H9 (cell line): ENCODE data around the gene PDE4DIP. TPM values are rescaled to one million over a fixed set of nuclear protein-coding genes. Genes with fewer than 3 reads are reported as not detected.
"Not testable (repeated sequence)": the region's sequence is repeated elsewhere in the genome, so short reads cannot be mapped to it uniquely, and the experiment has no call there.

Source experiments
- DNase-seq: peaks from one replicate; pipeline ENCODE4 v3.0.0-alpha.2; 2017
- H2AFZ ChIP-seq: one replicate; pipeline ENCODE4 v1.6.1; 2013; ENCODE audit warnings: mild to moderate bottlenecking, low read length, control low read depth, moderate library complexity
- H2AK5ac ChIP-seq: 2 replicates; pipeline ENCODE4 v1.6.1; 2013; ENCODE audit warnings: low read length, control low read depth, mixed read lengths; ENCODE audit not compliant: insufficient read length
- H2BK120ac ChIP-seq: one replicate; pipeline ENCODE4 v1.6.1; 2013; ENCODE audit warnings: low read depth, mild to moderate bottlenecking, low read length, control low read depth, inconsistent platforms; ENCODE audit not compliant: poor library complexity, severe bottlenecking
- H2BK12ac ChIP-seq: 2 replicates; pipeline ENCODE4 v1.6.1; 2013; ENCODE audit warnings: low read length, control low read depth, mixed read lengths, low read depth; ENCODE audit not compliant: insufficient read length
- H2BK15ac ChIP-seq: 2 replicates; pipeline ENCODE4 v1.6.1; 2013; ENCODE audit warnings: low read depth, low read length, control low read depth
- H2BK20ac ChIP-seq: one replicate; pipeline ENCODE4 v1.6.1; 2013; ENCODE audit warnings: low read depth, mild to moderate bottlenecking, low read length, control low read depth, inconsistent platforms; ENCODE audit not compliant: poor library complexity, severe bottlenecking
- H2BK5ac ChIP-seq: 2 replicates; pipeline ENCODE4 v1.6.1; 2013; ENCODE audit warnings: low read length, control low read depth, mixed read lengths; ENCODE audit not compliant: insufficient read length
- H3K14ac ChIP-seq: 2 replicates; pipeline ENCODE4 v1.6.1; 2013; ENCODE audit warnings: low read length, control low read depth; ENCODE audit not compliant: insufficient read depth
- H3K18ac ChIP-seq: 2 replicates; pipeline ENCODE4 v1.6.1; 2013; ENCODE audit warnings: low read depth, mild to moderate bottlenecking, mixed read lengths, low read length, control low read depth; ENCODE audit not compliant: insufficient read length
- H3K23ac ChIP-seq: 2 replicates; pipeline ENCODE4 v1.6.1; 2013; ENCODE audit warnings: low read length, control low read depth, mixed read lengths, low read depth; ENCODE audit not compliant: insufficient read length
- H3K23me2 ChIP-seq: 2 replicates; pipeline ENCODE4 v1.6.1; 2013; ENCODE audit warnings: low read depth, mild to moderate bottlenecking, mixed read lengths, low read length, control low read depth; ENCODE audit not compliant: insufficient read length, poor library complexity, severe bottlenecking
- H3K27ac ChIP-seq: 2 replicates; pipeline ENCODE4 v1.5.1; 2013; ENCODE audit warnings: low read length, control low read depth, mixed read lengths, low read depth; ENCODE audit not compliant: insufficient read length
- H3K27me3 ChIP-seq: 2 replicates; pipeline ENCODE4 v1.6.1; 2013; ENCODE audit warnings: low read length, control low read depth, inconsistent platforms; ENCODE audit not compliant: insufficient read depth
- H3K4ac ChIP-seq: 2 replicates; pipeline ENCODE4 v1.6.1; 2013; ENCODE audit warnings: low read depth, mild to moderate bottlenecking, control low read depth, inconsistent platforms, low read length, moderate library complexity
- H3K4me1 ChIP-seq: 2 replicates; pipeline ENCODE4 v1.6.1; 2013; ENCODE audit warnings: low read length, control low read depth, inconsistent platforms; ENCODE audit not compliant: insufficient read depth
- H3K4me2 ChIP-seq: 2 replicates; pipeline ENCODE4 v1.6.1; 2013; ENCODE audit warnings: low read length, control low read depth, mixed read lengths; ENCODE audit not compliant: insufficient read length, insufficient read depth
- H3K56ac ChIP-seq: 2 replicates; pipeline ENCODE4 v1.6.1; 2013; ENCODE audit warnings: low read depth, mild to moderate bottlenecking, mixed read lengths, low read length, control low read depth; ENCODE audit not compliant: insufficient read length
- H3K79me1 ChIP-seq: 2 replicates; pipeline ENCODE4 v1.6.1; 2013; ENCODE audit warnings: low read depth, mild to moderate bottlenecking, moderate library complexity, low read length, control low read depth, inconsistent platforms; ENCODE audit not compliant: insufficient read depth, poor library complexity, severe bottlenecking
- H3K79me2 ChIP-seq: 2 replicates; pipeline ENCODE4 v1.6.1; 2013; ENCODE audit warnings: low read length, control low read depth, inconsistent platforms; ENCODE audit not compliant: insufficient read depth
- H3K9ac ChIP-seq: 2 replicates; pipeline ENCODE4 v1.6.1; 2013; ENCODE audit warnings: low read length, control low read depth, mixed read lengths; ENCODE audit not compliant: insufficient read length; ENCODE audit errors: extremely low read depth
- H3K9me3 ChIP-seq: one replicate; pipeline ENCODE4 v1.6.1; 2013; ENCODE audit warnings: low read depth, low read length, inconsistent platforms; ENCODE audit not compliant: control insufficient read depth
- H3T11ph ChIP-seq: one replicate; pipeline ENCODE4 v1.6.1; 2013; ENCODE audit warnings: mild to moderate bottlenecking, low read length, control low read depth, inconsistent platforms
- H4K20me1 ChIP-seq: one replicate; pipeline ENCODE4 v1.6.1; 2013; ENCODE audit not compliant: control insufficient read depth, insufficient read length, insufficient read depth
- H4K5ac ChIP-seq: 2 replicates; pipeline ENCODE4 v1.6.1; 2013; ENCODE audit warnings: low read depth, mild to moderate bottlenecking, mixed read lengths, low read length, control low read depth; ENCODE audit not compliant: insufficient read length
- H4K8ac ChIP-seq: replicated peaks from 2 replicates; pipeline ENCODE4 v1.6.1; 2013; ENCODE audit warnings: low read length, control low read depth, mixed read lengths, low read depth; ENCODE audit not compliant: insufficient read length
- H4K91ac ChIP-seq: 2 replicates; pipeline ENCODE4 v1.6.1; 2013; ENCODE audit warnings: low read depth, mild to moderate bottlenecking, moderate library complexity, mixed read lengths, low read length, control low read depth; ENCODE audit not compliant: insufficient read length
- H3K27ac Mint-ChIP-seq, 3 experiments: 2 replicates in 2 of 3; 3 replicates in 1 of 3; pipeline ENCODE4 v1.8.0; 2020 to 2021; ENCODE audit warnings: mixed read lengths in 3 of 3, mild to moderate bottlenecking in 1 of 3, moderate library complexity in 1 of 3
- H3K27me3 Mint-ChIP-seq: 2 replicates; pipeline ENCODE4 v1.8.0; 2021; ENCODE audit warnings: low read depth, mild to moderate bottlenecking, moderate library complexity, mixed read lengths
- H3K36me3 Mint-ChIP-seq, 3 experiments: 2 replicates in 2 of 3; 3 replicates in 1 of 3; pipeline ENCODE4 v1.8.0; 2020 to 2021; ENCODE audit warnings: low read depth in 3 of 3, mixed read lengths in 3 of 3; ENCODE audit not compliant: insufficient read depth in 1 of 3
- H3K4me1 Mint-ChIP-seq, 2 experiments: 2 replicates each; pipeline ENCODE4 v1.8.0; 2020; ENCODE audit warnings: mixed read lengths in 2 of 2
- H3K4me3 Mint-ChIP-seq, 2 experiments: 2 replicates in 1 of 2; 3 replicates in 1 of 2; pipeline ENCODE4 v1.8.0; 2020 to 2021; ENCODE audit warnings: mild to moderate bottlenecking in 2 of 2, mixed read lengths in 2 of 2, moderate library complexity in 1 of 2
- H3K9me3 Mint-ChIP-seq, 2 experiments: 2 replicates in 1 of 2; 3 replicates in 1 of 2; pipeline ENCODE4 v1.8.0; 2020; ENCODE audit warnings: mild to moderate bottlenecking in 2 of 2, mixed read lengths in 2 of 2, moderate library complexity in 1 of 2
- WGBS: extraction: QIAGEN DNeasy Blood & Tissue Kit; methylation state at CpG from one replicate; pipeline ENCODE4 v1.1.7; 2013; ENCODE audit warnings: missing lambda C conversion rate, low lambda C conversion rate, mixed read lengths; ENCODE audit not compliant: insufficient read length; ENCODE audit errors: extremely low coverage; 5-methylcytosine and 5-hydroxymethylcytosine counted together
- total RNA-seq: library from RNA; stranded (reverse); gene quantifications from 2 replicates; pipeline ENCODE4 v1.2.1, GENCODE V29; 2021

The PDE4DIP gene
- total RNA-seq, 1 experiment from 2014 or later = 15.7 TPM

- not testable (repeated sequence) for H3K79me2 ChIP-seq, H4K91ac ChIP-seq, H2BK120ac ChIP-seq, H3K79me1 ChIP-seq, H3K27ac Mint-ChIP-seq, H2BK20ac ChIP-seq, H3K23ac ChIP-seq, H2BK12ac ChIP-seq, H3K36me3 Mint-ChIP-seq, H3K9ac ChIP-seq, H3K9me3 Mint-ChIP-seq, H3K4me3 Mint-ChIP-seq, H3K9me3 ChIP-seq, H2BK5ac ChIP-seq, H3K14ac ChIP-seq, H3K56ac ChIP-seq, H2BK15ac ChIP-seq, H4K5ac ChIP-seq, H2AFZ ChIP-seq, H3K23me2 ChIP-seq, H3K27me3 ChIP-seq, H4K8ac ChIP-seq, H3K27me3 Mint-ChIP-seq, H2AK5ac ChIP-seq, DNase-seq, H3K4me1 ChIP-seq, H3K18ac ChIP-seq, H3K4ac ChIP-seq, H3K4me2 ChIP-seq, H3K4me1 Mint-ChIP-seq, H3K27ac ChIP-seq, H3T11ph ChIP-seq, H4K20me1 ChIP-seq
- WGBS = no CpG with 5 or more reads among the region's 7 CpGs
Measured at GRCh38 chr1:148990233-148990788, 146.1 kb downstream of the PDE4DIP start.

GRCh38 chr1:148991818-148992217 lies 147.6 kb downstream of the PDE4DIP start:
- H2BK15ac ChIP-seq, H2AK5ac ChIP-seq, H3K4me1 ChIP-seq, H4K91ac ChIP-seq, DNase-seq, H3K56ac ChIP-seq, H2BK120ac ChIP-seq, H3K4me2 ChIP-seq, H3K79me1 ChIP-seq, H3K4ac ChIP-seq, H2BK12ac ChIP-seq, H3K27me3 ChIP-seq, H3T11ph ChIP-seq, H3K23ac ChIP-seq, H4K20me1 ChIP-seq, H3K14ac ChIP-seq, H3K27me3 Mint-ChIP-seq, H3K9ac ChIP-seq, H3K79me2 ChIP-seq, H3K9me3 ChIP-seq, H4K5ac ChIP-seq, H3K23me2 ChIP-seq, H2AFZ ChIP-seq, H2BK5ac ChIP-seq, H4K8ac ChIP-seq, H2BK20ac ChIP-seq, H3K27ac Mint-ChIP-seq, H3K4me1 Mint-ChIP-seq, H3K9me3 Mint-ChIP-seq, H3K4me3 Mint-ChIP-seq, H3K27ac ChIP-seq, H3K18ac ChIP-seq, H3K36me3 Mint-ChIP-seq: not testable (repeated sequence)
- WGBS = no CpG with 5 or more reads among the region's 2 CpGs
